PC-9 (cell line): Measurements from ENCODE around the gene PODXL. TPM values are rescaled to one million over a fixed set of nuclear protein-coding genes. Genes with fewer than 3 reads are reported as not detected.

Experiments
- BruUV-seq: library from RNA; stranded (reverse); fragments of 400-500 nt; replicated peaks from 2 replicates; lab custom pipeline; 2021; lab: Mats Ljungman, UMichigan
- CTCF ChIA-PET: fragments of 300-600 bp; sonication (Branson Sonifier 250); formaldehyde crosslinking; loops from one replicate; lab custom pipeline; 2022; ENCODE audit warnings: antibody characterized with exemption; lab: Charles Lee
- POLR2A ChIA-PET: fragments of 300-600 bp; sonication (Branson Sonifier 250); formaldehyde crosslinking; loops from one replicate; lab custom pipeline; 2022; ENCODE audit warnings: antibody characterized with exemption; ENCODE audit not compliant: unreplicated experiment; lab: Charles Lee
- DNase-seq, 2 experiments: peaks; one replicate each; pipeline versions ENCODE4 v3.0.0 to v3.0.0-alpha.2; 2015 to 2022; ENCODE audit warnings: mixed read lengths in 1 of 2
- H2AFZ ChIP-seq: fragments of 200-600 bp; sonication (generic); 2 replicates; pipeline ENCODE4 v1.8.1; 2017; ENCODE audit warnings: antibody characterized with exemption
- H3F3A ChIP-seq: fragments of 200-600 bp; sonication (generic); 2 replicates; pipeline ENCODE4 v1.8.1; 2017; ENCODE audit warnings: antibody characterized with exemption, mild to moderate bottlenecking, low read depth; ENCODE audit not compliant: insufficient read depth
- H3K27ac ChIP-seq: fragments of 200-600 bp; sonication (generic); 2 replicates; pipeline ENCODE4 v1.6.1; 2016; ENCODE audit warnings: mixed run types
- H3K27me3 ChIP-seq: fragments of 200-600 bp; sonication (generic); 2 replicates; pipeline ENCODE4 v1.6.1; 2016; ENCODE audit warnings: low read depth, mixed run types; ENCODE audit not compliant: insufficient read depth
- H3K36me3 ChIP-seq: fragments of 200-600 bp; sonication (generic); 2 replicates; pipeline ENCODE4 v1.6.1; 2016; ENCODE audit warnings: low read depth, mixed run types
- H3K4me1 ChIP-seq: fragments of 200-600 bp; sonication (generic); replicated peaks from 2 replicates; pipeline ENCODE4 v1.6.1; 2016; ENCODE audit warnings: mixed run types; ENCODE audit not compliant: insufficient read depth
- H3K4me2 ChIP-seq: fragments of 200-600 bp; sonication (generic); 2 replicates; pipeline ENCODE4 v1.6.1; 2017; ENCODE audit warnings: mixed run types
- H3K4me3 ChIP-seq: fragments of 200-600 bp; sonication (generic); 2 replicates; pipeline ENCODE4 v1.6.1; 2016; ENCODE audit warnings: mixed run types
- H3K79me2 ChIP-seq: fragments of 200-600 bp; sonication (generic); 2 replicates; pipeline ENCODE4 v1.6.1; 2017; ENCODE audit warnings: low read depth, mixed run types
- H3K9me2 ChIP-seq: fragments of 200-600 bp; sonication (generic); 2 replicates; pipeline ENCODE4 v1.8.1; 2017; ENCODE audit warnings: mild to moderate bottlenecking; ENCODE audit not compliant: insufficient read depth
- H3K9me3 ChIP-seq: fragments of 200-600 bp; sonication (generic); 2 replicates; pipeline ENCODE4 v1.8.1; 2016; ENCODE audit warnings: low read depth; ENCODE audit not compliant: insufficient read depth
- H4K20me1 ChIP-seq: fragments of 200-600 bp; sonication (generic); 2 replicates; pipeline ENCODE4 v1.8.1; 2017; ENCODE audit not compliant: insufficient read depth
- CTCF ChIP-seq: fragments of 200-600 bp; sonication (generic); conservative IDR thresholded peaks from 2 replicates; pipeline ENCODE4 v1.6.1; 2017; ENCODE audit warnings: mixed run types, antibody characterized with exemption, mild to moderate bottlenecking, moderate library complexity
- EZH2 ChIP-seq: fragments of 200-600 bp; sonication (generic); IDR thresholded peaks from 2 replicates; pipeline ENCODE4 v1.8.0; 2017; ENCODE audit warnings: antibody characterized with exemption, low read depth
- intact Hi-C: fragments of 100-400 bp; cut with micrococcal nuclease; formaldehyde crosslinking; loops from one replicate; pipeline ENCODE4 v1.10.0; 2022; ENCODE audit not compliant: unreplicated experiment
- total RNA-seq: library from RNA; stranded (reverse); gene quantifications from 2 replicates; pipeline ENCODE4 v1.2.3, GENCODE V29; 2021

The PODXL gene
- total RNA-seq, 1 experiment from 2014 or later = 75.3 TPM

- Histone ChIP-seq H3K27ac (no peak overlapping the region), H4K20me1 (peaks cover 4% of the 10 kb centered on the region; the same call in 1 of the 2 replicates), H3K9me3 (no peaks in the 10 kb centered on the region), H3F3A (peaks cover 39% of the 10 kb centered on the region; the same call in 1 of the 2 replicates), H3K27me3 (no peaks in the 10 kb centered on the region), H3K79me2 (peaks cover 32% of the 10 kb centered on the region), H3K4me2 (no peak overlapping the region), H2AFZ (no peak overlapping the region), H3K4me1 (peaks cover 20% of the 10 kb centered on the region), H3K9me2 (no peaks in the 10 kb centered on the region), H3K4me3 (no peak overlapping the region), H3K36me3 (peaks cover 17% of the 10 kb centered on the region)
- TF ChIP-seq EZH2 (no peak), CTCF (no peak)
- BruUV-seq = no TSS peak
- CTCF ChIA-PET = interaction anchor here (0.6 kb wide), 1 partner anchor 441 kb away, joined by 15 read pairs; no protein-coding TSS in a partner anchor
- POLR2A ChIA-PET = no interaction called here
- intact Hi-C loops = no loop called here
- no peak for DNase-seq
These were observed 46.6 kb downstream of the PODXL start for GRCh38 chr7:131509781-131510180.

GRCh38 chr7:131508754-131509486 is 47.5 kb downstream of the PODXL start:
- Histone ChIP-seq H3K9me3 (no peaks in the 10 kb centered on the region), H3K27ac (no peak overlapping the region), H3K4me3 (no peak overlapping the region), H3K4me2 (no peak overlapping the region), H3K27me3 (no peaks in the 10 kb centered on the region), H2AFZ (no peak overlapping the region), H3K36me3 (peaks cover 17% of the 10 kb centered on the region), H4K20me1 (peaks cover 1% of the 10 kb centered on the region; the same call in 1 of the 2 replicates), H3K9me2 (no peaks in the 10 kb centered on the region), H3K79me2 (peaks cover 23% of the 10 kb centered on the region), H3F3A (peaks cover 33% of the 10 kb centered on the region; the same call in 1 of the 2 replicates), H3K4me1 (peaks cover 11% of the 10 kb centered on the region)
- TF ChIP-seq EZH2 (no peak), CTCF (no peak)
- no TSS peak for BruUV-seq
- POLR2A ChIA-PET = no interaction called here
- intact Hi-C loops = loop anchor here (1.0 kb wide), 2 partner anchors 37 to 145 kb away; no protein-coding TSS in a partner anchor
- no peak for DNase-seq
- CTCF ChIA-PET = interaction anchor here (0.6 to 1.0 kb wide), 2 partner anchors 123 to 147 kb away, joined by 3 to 6 read pairs; no protein-coding TSS in a partner anchor

GRCh38 chr7:131507592-131508331 is 48.7 kb downstream of the PODXL start:
- no peaks in the 10 kb centered on the region for H3K9me3 ChIP-seq
- no peaks in the 10 kb centered on the region for H3K27me3 ChIP-seq
- DNase-seq = peak; percentile 47 to 85
- H3K27ac ChIP-seq = no peak overlapping the region
- H3K36me3 ChIP-seq = peaks cover 18% of the 10 kb centered on the region
- no peaks in the 10 kb centered on the region for H3K4me1 ChIP-seq
- H3K9me2 ChIP-seq = no peaks in the 10 kb centered on the region
- CTCF ChIA-PET = interaction anchor here (0.6 to 1.0 kb wide), 6 partner anchors 51 to 1385 kb away, joined by 3 to 7 read pairs (median 4); no protein-coding TSS in a partner anchor
- POLR2A ChIA-PET = interaction anchor here (0.6 kb wide), 1 partner anchor 1834 kb away, joined by 5 read pairs; no protein-coding TSS in a partner anchor
- TF ChIP-seq EZH2 = no peak
- TF ChIP-seq CTCF = peak; percentile 95
- BruUV-seq = no TSS peak
- no peak overlapping the region for H3K4me2 ChIP-seq
- H3K4me3 ChIP-seq = no peak overlapping the region
- intact Hi-C loops = loop anchor here (1.0 kb wide), 2 partner anchors 39 to 147 kb away; no protein-coding TSS in a partner anchor
- H4K20me1 ChIP-seq = no peaks in the 10 kb centered on the region; the same call in 1 of the 2 replicates
- peaks cover 13% of the 10 kb centered on the region for H3K79me2 ChIP-seq
- peaks cover 25% of the 10 kb centered on the region; the same call in 1 of the 2 replicates for H3F3A ChIP-seq
- no peak overlapping the region for H2AFZ ChIP-seq
